Astrocyte (in vitro differentiated cells and primary cell): Measurements from ENCODE around the gene STUM. TPM values are rescaled to one million over a fixed set of nuclear protein-coding genes. Genes with fewer than 3 reads are reported as not detected.
A peak's percentile ranks its signal among the peaks of the same experiment; 100 is the strongest.

Experiments
- DNase-seq: peaks from one replicate; pipeline ENCODE4 v3.0.0-alpha.2; 2010; ENCODE audit warnings: low read depth
- FAIRE-seq: peaks from 2 replicates; lab custom pipeline; 2011; peaks lifted over from hg19 to GRCh38; lab: Jason Lieb, UNC
- H2AFZ ChIP-seq: 2 replicates; pipeline ENCODE4 v1.6.0; 2012; ENCODE audit warnings: low read depth, low read length, inconsistent platforms
- H3K27ac ChIP-seq: 2 replicates; pipeline ENCODE4 v1.5.1; 2011; ENCODE audit warnings: low read depth, low read length, inconsistent platforms
- H3K27me3 ChIP-seq: 2 replicates; pipeline ENCODE4 v1.6.0; 2011; ENCODE audit warnings: low read length, inconsistent platforms; ENCODE audit not compliant: insufficient read depth
- H3K36me3 ChIP-seq: 2 replicates; pipeline ENCODE4 v1.5.1; 2011; ENCODE audit warnings: low read length, inconsistent platforms; ENCODE audit not compliant: insufficient read depth
- H3K4me1 ChIP-seq: 2 replicates; pipeline ENCODE4 v1.5.1; 2011; ENCODE audit warnings: low read length, inconsistent platforms; ENCODE audit not compliant: insufficient read depth
- H3K4me2 ChIP-seq: 2 replicates; pipeline ENCODE4 v1.6.0; 2012; ENCODE audit warnings: low read length, inconsistent platforms
- H3K4me3 ChIP-seq: 2 replicates; pipeline ENCODE4 v1.5.1; 2011; ENCODE audit warnings: low read depth, mild to moderate bottlenecking, low read length, inconsistent platforms; ENCODE audit not compliant: insufficient read depth
- H3K79me2 ChIP-seq: 2 replicates; pipeline ENCODE4 v1.6.0; 2012; ENCODE audit warnings: mild to moderate bottlenecking, low read length, inconsistent platforms; ENCODE audit not compliant: insufficient read depth
- H3K9ac ChIP-seq: 2 replicates; pipeline ENCODE4 v1.6.0; 2012; ENCODE audit warnings: mild to moderate bottlenecking, low read length, inconsistent platforms
- H3K9me3 ChIP-seq: 2 replicates; pipeline ENCODE4 v1.5.1; 2012; ENCODE audit warnings: low read depth, mild to moderate bottlenecking, low read length, inconsistent platforms; ENCODE audit not compliant: insufficient read depth
- H4K20me1 ChIP-seq: 2 replicates; pipeline ENCODE4 v1.6.0; 2012; ENCODE audit warnings: low read length, inconsistent platforms; ENCODE audit not compliant: insufficient read depth
- H3K27ac Mint-ChIP-seq: one replicate; pipeline ENCODE4 v1.8.0; 2021; ENCODE audit warnings: mild to moderate bottlenecking, mixed read lengths; ENCODE audit not compliant: unreplicated experiment
- H3K27me3 Mint-ChIP-seq: one replicate; pipeline ENCODE4 v1.8.0; 2021; ENCODE audit warnings: low read depth, mixed read lengths; ENCODE audit not compliant: unreplicated experiment
- H3K36me3 Mint-ChIP-seq: one replicate; pipeline ENCODE4 v1.8.0; 2021; ENCODE audit warnings: low read depth, mixed read lengths; ENCODE audit not compliant: unreplicated experiment
- H3K4me1 Mint-ChIP-seq: one replicate; pipeline ENCODE4 v1.8.0; 2021; ENCODE audit warnings: low read depth, mixed read lengths; ENCODE audit not compliant: unreplicated experiment
- H3K4me3 Mint-ChIP-seq: one replicate; pipeline ENCODE4 v1.8.0; 2021; ENCODE audit warnings: mild to moderate bottlenecking, moderate library complexity, mixed read lengths; ENCODE audit not compliant: unreplicated experiment
- H3K9me3 Mint-ChIP-seq: one replicate; pipeline ENCODE4 v1.8.0; 2021; ENCODE audit warnings: mild to moderate bottlenecking, mixed read lengths; ENCODE audit not compliant: unreplicated experiment
- EZH2 ChIP-seq: IDR thresholded peaks from 2 replicates; pipeline ENCODE4 v1.6.1; 2012; ENCODE audit warnings: mild to moderate bottlenecking, low read length, inconsistent platforms; ENCODE audit not compliant: insufficient read depth
- total RNA-seq: library from RNA; stranded (reverse); gene quantifications from 2 replicates; pipeline ENCODE4 v1.2.1, GENCODE V29; 2021
- TF ChIP-seq, protein P1 (sequence below): IDR thresholded peaks from 2 replicates; pipeline ENCODE4 v1.5.1; 2011; ENCODE audit warnings: low read depth, mild to moderate bottlenecking, inconsistent platforms, low read length, moderate library complexity; ENCODE audit not compliant: insufficient read depth

Gene STUM
- total RNA-seq, 1 donor from 2014 or later, result not detected

DNA sequence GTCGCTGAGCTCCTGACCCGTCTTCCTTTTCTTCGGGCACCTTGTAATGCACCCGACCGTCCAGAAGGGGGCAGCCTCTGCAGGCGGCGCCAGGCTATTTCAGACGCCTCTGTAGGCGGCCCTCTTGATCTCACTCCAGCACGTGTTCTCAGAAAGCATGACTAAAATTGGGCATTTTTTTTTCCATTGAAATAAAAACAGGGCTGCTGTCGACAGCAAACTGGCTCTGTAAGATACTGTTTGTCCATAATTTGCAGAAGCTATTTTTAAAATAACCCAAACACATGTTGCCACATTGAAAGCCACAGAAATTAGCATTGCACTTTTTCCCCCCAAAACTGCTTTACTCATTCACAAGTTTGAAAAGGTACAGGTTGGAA lies 78.0 kb downstream of the STUM start:
- Mint-ChIP-seq H3K4me3 (no peak overlapping the region), H3K27me3 (peaks cover 40% of the 10 kb centered on the region), H3K36me3 (no peaks in the 10 kb centered on the region), H3K27ac (no peak overlapping the region), H3K4me1 (no peaks in the 10 kb centered on the region), H3K9me3 (no peaks in the 10 kb centered on the region)
- H3K4me2 ChIP-seq, result peak overlapping the region; percentile 66
- no peak overlapping the region for H3K4me3 ChIP-seq
- no peak overlapping the region for H3K9ac ChIP-seq
- H3K4me1 ChIP-seq, result no peaks in the 10 kb centered on the region
- no peaks in the 10 kb centered on the region for H4K20me1 ChIP-seq
- H3K36me3 ChIP-seq, result no peaks in the 10 kb centered on the region
- H3K27ac ChIP-seq, result no peak overlapping the region
- peaks cover 3% of the 10 kb centered on the region for H3K27me3 ChIP-seq
- peak overlapping the region; percentile 55 for H2AFZ ChIP-seq
- H3K9me3 ChIP-seq, result no peaks in the 10 kb centered on the region
- TF ChIP-seq EZH2, result no peak
- TF ChIP-seq, protein P1, sequence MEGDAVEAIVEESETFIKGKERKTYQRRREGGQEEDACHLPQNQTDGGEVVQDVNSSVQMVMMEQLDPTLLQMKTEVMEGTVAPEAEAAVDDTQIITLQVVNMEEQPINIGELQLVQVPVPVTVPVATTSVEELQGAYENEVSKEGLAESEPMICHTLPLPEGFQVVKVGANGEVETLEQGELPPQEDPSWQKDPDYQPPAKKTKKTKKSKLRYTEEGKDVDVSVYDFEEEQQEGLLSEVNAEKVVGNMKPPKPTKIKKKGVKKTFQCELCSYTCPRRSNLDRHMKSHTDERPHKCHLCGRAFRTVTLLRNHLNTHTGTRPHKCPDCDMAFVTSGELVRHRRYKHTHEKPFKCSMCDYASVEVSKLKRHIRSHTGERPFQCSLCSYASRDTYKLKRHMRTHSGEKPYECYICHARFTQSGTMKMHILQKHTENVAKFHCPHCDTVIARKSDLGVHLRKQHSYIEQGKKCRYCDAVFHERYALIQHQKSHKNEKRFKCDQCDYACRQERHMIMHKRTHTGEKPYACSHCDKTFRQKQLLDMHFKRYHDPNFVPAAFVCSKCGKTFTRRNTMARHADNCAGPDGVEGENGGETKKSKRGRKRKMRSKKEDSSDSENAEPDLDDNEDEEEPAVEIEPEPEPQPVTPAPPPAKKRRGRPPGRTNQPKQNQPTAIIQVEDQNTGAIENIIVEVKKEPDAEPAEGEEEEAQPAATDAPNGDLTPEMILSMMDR, result peak; percentile 86
- DNase-seq, result peak; percentile 23
- peak; percentile 23 for FAIRE-seq
- no peaks in the 10 kb centered on the region for H3K79me2 ChIP-seq

DNA sequence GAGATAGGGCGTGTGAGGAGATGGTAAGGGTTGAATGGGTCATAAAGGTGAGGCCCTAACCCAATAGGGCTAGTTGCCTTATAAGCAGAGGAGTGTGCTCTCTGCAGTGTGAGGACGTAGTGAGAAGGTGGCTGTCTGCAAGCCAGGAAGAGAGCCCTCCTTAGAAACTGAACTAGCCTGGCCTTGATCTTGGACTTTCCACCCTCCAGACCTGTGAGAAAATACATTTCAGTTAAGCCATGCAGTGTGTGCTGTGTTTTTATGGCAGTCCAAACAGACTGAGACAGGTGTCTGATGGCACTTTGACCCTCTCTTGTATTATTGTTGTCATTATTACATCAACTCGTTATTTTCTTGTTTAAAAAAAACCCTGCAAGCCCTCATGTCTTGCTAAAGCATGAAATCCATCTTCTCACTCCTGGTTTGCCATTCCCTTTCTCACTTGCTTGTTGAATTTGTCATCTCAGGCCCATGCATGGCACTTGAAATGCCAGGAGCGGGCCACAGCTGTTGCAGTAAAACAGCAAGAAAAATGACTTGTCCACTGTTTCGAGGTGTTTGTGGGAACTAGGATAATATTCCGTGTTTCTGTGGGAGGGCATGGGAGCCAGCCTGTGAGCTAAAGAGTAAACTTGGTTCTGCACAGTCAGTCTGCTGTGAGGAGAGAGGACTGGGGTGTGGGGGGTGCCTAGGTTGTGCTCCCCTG lies 78.6 kb downstream of the STUM start:
- no peaks in the 10 kb centered on the region for H3K9me3 Mint-ChIP-seq
- Histone ChIP-seq H3K36me3 (no peaks in the 10 kb centered on the region), H3K4me1 (no peaks in the 10 kb centered on the region), H3K4me3 (no peak overlapping the region), H3K9me3 (no peaks in the 10 kb centered on the region), H3K4me2 (no peak overlapping the region), H3K79me2 (no peaks in the 10 kb centered on the region), H3K27me3 (peaks cover 3% of the 10 kb centered on the region), H3K27ac (no peak overlapping the region), H2AFZ (no peak overlapping the region), H3K9ac (no peak overlapping the region), H4K20me1 (no peaks in the 10 kb centered on the region)
- peaks cover 40% of the 10 kb centered on the region for H3K27me3 Mint-ChIP-seq
- no peak overlapping the region for H3K4me3 Mint-ChIP-seq
- TF ChIP-seq EZH2, result no peak
- no peaks in the 10 kb centered on the region for H3K4me1 Mint-ChIP-seq
- no peak overlapping the region for H3K27ac Mint-ChIP-seq
- FAIRE-seq (no peak), DNase-seq (no peak)
- no peaks in the 10 kb centered on the region for H3K36me3 Mint-ChIP-seq

DNA sequence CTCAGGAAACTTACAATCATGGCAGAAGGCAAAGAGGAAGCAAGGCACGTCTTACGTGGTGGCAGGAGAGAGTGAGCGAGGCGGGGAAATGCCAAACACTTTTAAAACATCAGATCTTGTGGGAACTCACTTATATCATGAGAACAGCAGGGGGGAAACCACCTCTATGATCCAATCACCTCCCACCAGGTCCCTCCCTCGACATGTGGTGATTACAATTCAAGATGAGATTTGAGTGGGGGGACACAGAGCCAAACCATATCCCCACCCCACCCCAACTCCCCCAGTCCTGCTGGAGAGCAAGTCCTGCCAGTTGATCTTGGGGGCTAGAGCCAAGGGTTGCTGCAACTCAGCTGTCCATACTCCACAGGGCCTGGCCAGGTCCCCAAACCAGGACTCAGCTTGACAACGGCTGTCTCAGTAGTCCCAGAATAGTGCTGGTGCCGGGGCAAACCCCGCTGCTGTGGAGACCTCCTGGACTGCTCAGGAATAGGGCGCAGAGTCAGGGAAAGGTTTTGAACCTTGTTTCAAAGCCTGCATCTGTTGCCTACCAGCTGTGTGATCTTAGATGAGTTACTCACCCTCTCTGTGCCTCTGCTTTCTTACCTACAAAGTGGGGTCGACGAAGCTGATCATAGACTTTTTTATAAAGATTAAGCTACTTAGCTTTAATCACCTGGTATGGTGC lies 79.5 kb downstream of the STUM start:
- no peak for DNase-seq
- peaks cover 3% of the 10 kb centered on the region for H3K27me3 ChIP-seq
- no peaks in the 10 kb centered on the region for H3K4me1 ChIP-seq
- no peak overlapping the region for H3K4me3 Mint-ChIP-seq
- no peaks in the 10 kb centered on the region for H3K4me1 Mint-ChIP-seq
- no peak for FAIRE-seq
- no peak overlapping the region for H3K27ac Mint-ChIP-seq
- no peak overlapping the region for H3K27ac ChIP-seq
- H2AFZ ChIP-seq, result no peak overlapping the region
- no peak overlapping the region for H3K4me3 ChIP-seq
- H3K9me3 Mint-ChIP-seq, result no peaks in the 10 kb centered on the region
- H3K4me2 ChIP-seq, result no peak overlapping the region
- no peaks in the 10 kb centered on the region for H3K9me3 ChIP-seq
- no peak overlapping the region for H3K9ac ChIP-seq
- no peaks in the 10 kb centered on the region for H3K36me3 ChIP-seq
- no peaks in the 10 kb centered on the region for H3K36me3 Mint-ChIP-seq
- no peaks in the 10 kb centered on the region for H3K79me2 ChIP-seq
- TF ChIP-seq, protein P1, result no peak
- peaks cover 43% of the 10 kb centered on the region for H3K27me3 Mint-ChIP-seq
- no peaks in the 10 kb centered on the region for H4K20me1 ChIP-seq
